ENCODE measurements around the gene ANKS1B. TPM values are rescaled to one million over a fixed set of nuclear protein-coding genes. Genes with fewer than 3 reads are reported as not detected.

Gene ANKS1B
- polyA plus RNA-seq, 3 donors, result not detected

- no peaks in the 10 kb centered on the region for H4K20me1 ChIP-seq (ENCODE audit: insufficient read depth, low read length)
- no peak for TF ChIP-seq CTCF (IDR thresholded peaks at IDR 0.05)
- Mint-ChIP-seq H3K27ac (no peak overlapping the region), H3K4me1 (no peaks in the 10 kb centered on the region), H3K4me3 (no peak overlapping the region), H3K9me3 (peaks cover 0 to 3% (median 0%) of the 10 kb centered on the region in 7 donors), H3K36me3 (no peaks in the 10 kb centered on the region), H3K27me3 (ENCODE audit: low read depth in 3 of 3) (peaks cover 0 to 2% (median 0%) of the 10 kb centered on the region in 3 donors)
- H3K27ac ChIP-seq (ENCODE audit: low read depth in 1 of 2, low read length in 2 of 2), result no peak overlapping the region
- no peak overlapping the region for H3K9ac ChIP-seq (ENCODE audit: insufficient read depth, low read length, poor library complexity, severe bottlenecking)
- DNase-seq, result no peak
- H3K9me3 ChIP-seq (replicated peaks in 1 of 2; ENCODE audit: control insufficient read depth in 1 of 2, insufficient read depth in 1 of 2, low read length in 2 of 2), result peaks cover under 1 to 6% of the 10 kb centered on the region in 2 donors
- no CpG with 5 or more reads among the region's 1 CpG for WGBS (ENCODE audit: insufficient coverage)
- H2AFZ ChIP-seq (ENCODE audit: insufficient read depth, low read depth, low read length, poor library complexity, severe bottlenecking), result no peak overlapping the region
- intact Hi-C loops (cut with micrococcal nuclease), result no loop called here
- no peak overlapping the region for H3K4me3 ChIP-seq (replicated peaks in 1 of 3; ENCODE audit: low read depth in 2 of 3, low read length in 3 of 3)
- H3K27me3 ChIP-seq (ENCODE audit: control insufficient read depth in 2 of 2, insufficient read depth in 2 of 2, low read length in 2 of 2), result no peaks in the 10 kb centered on the region
- no peak overlapping the region for H3K4me2 ChIP-seq (replicated peaks; ENCODE audit: extremely low read depth, low read length, poor library complexity, severe bottlenecking)
- H3K36me3 ChIP-seq (replicated peaks in 1 of 2; ENCODE audit: control insufficient read depth in 1 of 2, insufficient read depth in 2 of 2, low read length in 2 of 2), result no peaks in the 10 kb centered on the region
- no peaks in the 10 kb centered on the region for H3K79me2 ChIP-seq (ENCODE audit: insufficient read depth, low read length)
- H3K4me1 ChIP-seq (ENCODE audit: control insufficient read depth in 1 of 2, insufficient read depth in 2 of 2, low read length in 2 of 2), result no peaks in the 10 kb centered on the region
Measured at GRCh38 chr12:99433155-99433554, 551.6 kb downstream of the ANKS1B start.

- intact Hi-C loops (cut with micrococcal nuclease), result no loop called here
- H2AFZ ChIP-seq (ENCODE audit: insufficient read depth, low read depth, low read length, poor library complexity, severe bottlenecking), result no peak overlapping the region
- no peak for TF ChIP-seq CTCF (IDR thresholded peaks at IDR 0.05)
- no peaks in the 10 kb centered on the region for H3K27me3 ChIP-seq (ENCODE audit: control insufficient read depth in 2 of 2, insufficient read depth in 2 of 2, low read length in 2 of 2)
- H3K4me2 ChIP-seq (replicated peaks; ENCODE audit: extremely low read depth, low read length, poor library complexity, severe bottlenecking), result no peak overlapping the region
- no CpG with 5 or more reads among the region's 2 CpGs for WGBS (ENCODE audit: insufficient coverage)
- Mint-ChIP-seq H3K9me3 (peaks cover 0 to 5% (median 0%) of the 10 kb centered on the region in 7 donors), H3K27me3 (ENCODE audit: low read depth in 3 of 3) (no peaks in the 10 kb centered on the region), H3K36me3 (no peaks in the 10 kb centered on the region), H3K4me3 (no peak overlapping the region), H3K4me1 (no peaks in the 10 kb centered on the region), H3K27ac (no peak overlapping the region)
- H3K27ac ChIP-seq (ENCODE audit: low read depth in 1 of 2, low read length in 2 of 2), result no peak overlapping the region
- H3K79me2 ChIP-seq (ENCODE audit: insufficient read depth, low read length), result no peaks in the 10 kb centered on the region
- H3K36me3 ChIP-seq (replicated peaks in 1 of 2; ENCODE audit: control insufficient read depth in 1 of 2, insufficient read depth in 2 of 2, low read length in 2 of 2), result no peaks in the 10 kb centered on the region
- peaks cover 3 to 6% of the 10 kb centered on the region in 2 donors for H3K9me3 ChIP-seq (replicated peaks in 1 of 2; ENCODE audit: control insufficient read depth in 1 of 2, insufficient read depth in 1 of 2, low read length in 2 of 2)
- H3K9ac ChIP-seq (ENCODE audit: insufficient read depth, low read length, poor library complexity, severe bottlenecking), result no peak overlapping the region
- H3K4me3 ChIP-seq (replicated peaks in 1 of 3; ENCODE audit: low read depth in 2 of 3, low read length in 3 of 3), result no peak overlapping the region
- H4K20me1 ChIP-seq (ENCODE audit: insufficient read depth, low read length), result no peaks in the 10 kb centered on the region
- DNase-seq, result no peak
- no peaks in the 10 kb centered on the region for H3K4me1 ChIP-seq (ENCODE audit: control insufficient read depth in 1 of 2, insufficient read depth in 2 of 2, low read length in 2 of 2)
Measured at GRCh38 chr12:99431203-99431602, 553.5 kb downstream of the ANKS1B start.

Data from CD14-positive monocyte (primary cell).